ENCODE results near the gene SF3B2.
A peak's percentile ranks its signal among the peaks of the same experiment; 100 is the strongest.

Gene SF3B2

DNA sequence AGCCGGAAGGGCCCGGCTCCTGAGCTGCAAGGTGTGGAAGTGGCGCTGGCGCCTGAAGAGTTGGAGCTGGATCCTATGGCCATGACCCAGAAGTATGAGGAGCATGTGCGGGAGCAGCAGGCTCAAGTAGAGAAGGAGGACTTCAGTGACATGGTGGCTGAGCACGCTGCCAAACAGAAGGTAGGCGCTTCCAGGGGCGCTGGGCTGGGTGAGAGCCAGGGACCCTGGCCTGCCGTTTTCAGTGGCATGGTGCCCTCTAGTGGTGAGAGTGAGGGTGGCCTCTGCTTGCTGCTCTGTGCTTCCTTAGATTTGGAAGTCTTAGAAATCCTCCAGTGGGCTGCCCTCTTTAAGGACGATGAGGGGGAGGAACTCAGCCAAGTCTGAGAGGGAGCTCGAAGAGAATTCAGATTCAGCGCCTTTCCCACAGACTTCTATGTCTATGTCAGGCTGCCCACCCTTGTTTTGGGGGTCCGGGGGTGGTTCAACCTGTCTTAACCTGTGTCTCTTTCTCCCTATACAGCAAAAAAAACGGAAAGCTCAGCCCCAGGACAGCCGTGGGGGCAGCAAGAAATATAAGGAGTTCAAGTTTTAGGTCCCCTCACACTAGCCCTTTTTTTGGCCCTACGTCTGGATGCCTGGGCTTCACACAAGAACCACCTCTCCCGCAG, 16.1 kb downstream of the SF3B2 start:
- peak; percentile 82 for DNase-seq (ENCODE audit: low read depth)
- TF ChIP-seq, protein P1, sequence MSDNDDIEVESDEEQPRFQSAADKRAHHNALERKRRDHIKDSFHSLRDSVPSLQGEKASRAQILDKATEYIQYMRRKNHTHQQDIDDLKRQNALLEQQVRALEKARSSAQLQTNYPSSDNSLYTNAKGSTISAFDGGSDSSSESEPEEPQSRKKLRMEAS (IDR thresholded peaks at IDR 0.05; ENCODE audit: low read depth, low read length), result no peak
- TF ChIP-seq POLR2A (IDR thresholded peaks at IDR 0.05; ENCODE audit: extremely low read depth, insufficient read length), result no peak
- TF ChIP-seq, protein P2, sequence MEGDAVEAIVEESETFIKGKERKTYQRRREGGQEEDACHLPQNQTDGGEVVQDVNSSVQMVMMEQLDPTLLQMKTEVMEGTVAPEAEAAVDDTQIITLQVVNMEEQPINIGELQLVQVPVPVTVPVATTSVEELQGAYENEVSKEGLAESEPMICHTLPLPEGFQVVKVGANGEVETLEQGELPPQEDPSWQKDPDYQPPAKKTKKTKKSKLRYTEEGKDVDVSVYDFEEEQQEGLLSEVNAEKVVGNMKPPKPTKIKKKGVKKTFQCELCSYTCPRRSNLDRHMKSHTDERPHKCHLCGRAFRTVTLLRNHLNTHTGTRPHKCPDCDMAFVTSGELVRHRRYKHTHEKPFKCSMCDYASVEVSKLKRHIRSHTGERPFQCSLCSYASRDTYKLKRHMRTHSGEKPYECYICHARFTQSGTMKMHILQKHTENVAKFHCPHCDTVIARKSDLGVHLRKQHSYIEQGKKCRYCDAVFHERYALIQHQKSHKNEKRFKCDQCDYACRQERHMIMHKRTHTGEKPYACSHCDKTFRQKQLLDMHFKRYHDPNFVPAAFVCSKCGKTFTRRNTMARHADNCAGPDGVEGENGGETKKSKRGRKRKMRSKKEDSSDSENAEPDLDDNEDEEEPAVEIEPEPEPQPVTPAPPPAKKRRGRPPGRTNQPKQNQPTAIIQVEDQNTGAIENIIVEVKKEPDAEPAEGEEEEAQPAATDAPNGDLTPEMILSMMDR (IDR thresholded peaks at IDR 0.05; ENCODE audit: low read depth, low read length), result peak; percentile 90
- TF ChIP-seq MYC (IDR thresholded peaks at IDR 0.05; ENCODE audit: low read depth, low read length), result no peak
- H3K4me3 ChIP-seq (ENCODE audit: low read depth, low read length), result no peak overlapping the region

DNA sequence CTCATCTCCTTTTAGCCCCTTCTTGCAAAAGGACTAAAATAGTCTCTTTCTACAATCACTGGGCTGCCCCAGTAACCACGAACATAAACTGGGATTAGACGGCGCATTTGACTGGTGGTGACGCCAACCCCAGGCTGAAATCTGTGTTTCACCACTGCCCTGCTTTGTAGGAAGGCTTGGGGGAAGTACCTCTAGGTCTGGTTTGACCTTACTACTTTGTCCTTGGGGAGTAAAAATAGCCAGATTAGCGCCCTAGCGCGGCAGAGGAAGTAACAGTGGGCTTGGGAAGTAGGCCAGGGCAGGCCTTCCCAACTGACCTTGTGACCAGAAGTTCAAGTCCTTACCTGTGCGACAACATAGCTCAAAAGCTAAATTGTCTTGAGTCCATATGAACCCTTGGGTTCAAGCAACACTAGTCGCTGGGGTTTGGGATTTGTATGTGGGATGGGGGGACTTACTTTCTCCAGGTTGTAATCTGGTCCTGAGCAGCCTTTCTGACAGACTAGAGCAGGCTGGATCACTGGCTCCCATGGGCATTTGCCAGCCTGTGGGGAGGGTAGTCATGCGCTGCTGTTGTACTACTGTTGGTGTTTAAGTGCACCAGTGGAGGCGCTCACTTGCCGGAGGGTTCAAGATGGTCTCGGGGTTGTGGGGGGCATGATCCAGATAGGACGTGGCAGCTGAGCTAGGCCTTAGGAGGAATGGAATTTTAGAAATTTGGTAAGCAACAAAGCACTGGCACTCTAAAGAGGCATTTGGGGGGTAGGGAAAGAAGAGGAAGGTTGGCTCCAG, 17.0 kb downstream of the SF3B2 start:
- peak; percentile 61 for DNase-seq (ENCODE audit: low read depth)
- peak overlapping the region; percentile 9 for H3K4me3 ChIP-seq (ENCODE audit: low read depth, low read length)
- TF ChIP-seq, protein P2 (IDR thresholded peaks at IDR 0.05; ENCODE audit: low read depth, low read length), result no peak
- TF ChIP-seq POLR2A (IDR thresholded peaks at IDR 0.05; ENCODE audit: extremely low read depth, insufficient read length), result no peak

DNA sequence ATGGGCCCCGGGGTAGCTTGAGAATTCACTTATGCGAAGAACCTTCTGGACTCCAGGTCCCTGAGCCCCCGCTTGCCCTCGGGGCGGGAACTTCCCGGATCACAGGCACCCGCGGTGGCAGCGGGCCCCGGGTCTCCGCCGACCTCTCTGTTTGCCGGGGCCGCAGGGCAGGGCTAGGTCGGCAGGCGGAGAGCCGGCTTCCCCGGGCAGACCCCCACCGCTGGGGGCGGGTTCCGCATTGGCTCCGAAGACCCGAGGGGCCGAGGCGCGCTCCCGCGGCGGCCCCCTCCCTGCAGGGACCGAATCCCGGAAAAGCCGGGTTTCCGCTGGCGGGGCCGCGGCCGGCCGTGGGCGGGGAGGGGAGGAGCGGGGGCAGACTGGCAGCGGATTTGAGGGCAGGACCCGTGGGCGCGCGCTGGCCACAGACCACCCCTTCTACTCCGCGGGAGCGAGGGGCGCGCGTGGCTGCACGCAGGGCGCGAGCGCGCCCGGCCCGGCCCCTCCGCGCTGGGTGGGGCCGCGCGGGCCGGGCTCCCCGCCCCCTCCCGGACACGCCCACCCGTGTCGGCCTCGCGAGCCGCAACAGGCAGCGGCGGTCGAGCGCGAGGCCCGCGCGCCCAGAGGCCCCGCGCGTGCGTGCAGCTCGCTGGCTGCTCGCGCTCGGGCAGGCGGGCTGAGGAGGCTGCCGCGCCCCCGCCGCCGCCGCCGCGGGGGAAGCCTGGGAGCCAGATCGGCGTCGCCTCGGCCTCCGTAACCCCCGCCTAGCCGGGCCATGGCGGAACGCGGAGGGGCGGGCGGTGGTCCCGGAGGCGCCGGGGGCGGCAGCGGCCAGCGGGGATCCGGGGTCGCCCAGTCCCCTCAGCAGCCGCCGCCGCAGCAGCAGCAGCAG, 17.8 kb downstream of the SF3B2 start, which contains the start of gene PACS1:
PACS1 (plus strand) TSS at position 558 of the 889 bp plus-strand sequence; CDS start at position 773, 215 bp downstream.
- peak within 1 kb of the TSS; percentile 30 for H3K4me3 ChIP-seq (ENCODE audit: low read depth, low read length)
- peak; percentile 74 for DNase-seq (ENCODE audit: low read depth)
- TF ChIP-seq, protein P1 (IDR thresholded peaks at IDR 0.05; ENCODE audit: low read depth, low read length), result no peak
- no peak for TF ChIP-seq MYC (IDR thresholded peaks at IDR 0.05; ENCODE audit: low read depth, low read length)
- TF ChIP-seq POLR2A (IDR thresholded peaks at IDR 0.05; ENCODE audit: extremely low read depth, insufficient read length), result no peak
- TF ChIP-seq, protein P2 (IDR thresholded peaks at IDR 0.05; ENCODE audit: low read depth, low read length), result no peak

DNA sequence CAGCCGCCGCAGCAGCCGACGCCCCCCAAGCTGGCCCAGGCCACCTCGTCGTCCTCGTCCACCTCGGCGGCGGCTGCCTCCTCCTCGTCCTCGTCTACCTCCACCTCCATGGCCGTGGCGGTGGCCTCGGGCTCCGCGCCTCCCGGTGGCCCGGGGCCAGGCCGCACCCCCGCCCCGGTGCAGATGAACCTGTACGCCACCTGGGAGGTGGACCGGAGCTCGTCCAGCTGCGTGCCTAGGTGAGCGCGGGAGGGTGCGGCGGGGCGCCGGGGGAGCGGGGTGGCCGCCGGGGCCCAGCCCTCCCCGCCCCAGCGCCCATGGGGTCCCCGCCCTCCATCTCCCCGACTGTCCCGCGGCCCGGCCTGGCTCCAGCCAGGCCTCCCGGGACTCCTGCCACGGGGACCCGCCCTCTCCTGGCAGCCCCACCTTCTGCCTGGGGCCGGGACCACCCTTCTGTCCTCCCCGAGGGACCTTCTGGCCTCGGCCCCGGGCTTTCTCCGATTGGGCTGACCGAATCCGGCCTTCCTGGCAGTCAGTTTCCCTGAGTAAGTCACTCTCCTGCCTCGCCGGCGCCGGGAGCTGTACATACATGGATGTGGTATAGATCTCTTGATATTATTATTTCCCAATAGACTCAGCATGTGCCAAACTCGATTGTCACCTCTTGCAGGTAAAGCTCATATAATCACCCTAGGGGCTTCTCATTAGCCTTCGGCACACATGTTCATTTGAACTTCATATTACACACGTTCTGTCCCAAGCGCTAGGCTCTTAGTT, 18.6 kb downstream of the SF3B2 start:
- H3K4me3 ChIP-seq (ENCODE audit: low read depth, low read length), result peak overlapping the region; percentile 30
- TF ChIP-seq, protein P1 (IDR thresholded peaks at IDR 0.05; ENCODE audit: low read depth, low read length), result no peak
- TF ChIP-seq, protein P2 (IDR thresholded peaks at IDR 0.05; ENCODE audit: low read depth, low read length), result no peak
- TF ChIP-seq POLR2A (IDR thresholded peaks at IDR 0.05; ENCODE audit: extremely low read depth, insufficient read length) (no peak), MYC (IDR thresholded peaks at IDR 0.05; ENCODE audit: low read depth, low read length) (no peak)
- peak; percentile 25 for DNase-seq (ENCODE audit: low read depth)

DNA sequence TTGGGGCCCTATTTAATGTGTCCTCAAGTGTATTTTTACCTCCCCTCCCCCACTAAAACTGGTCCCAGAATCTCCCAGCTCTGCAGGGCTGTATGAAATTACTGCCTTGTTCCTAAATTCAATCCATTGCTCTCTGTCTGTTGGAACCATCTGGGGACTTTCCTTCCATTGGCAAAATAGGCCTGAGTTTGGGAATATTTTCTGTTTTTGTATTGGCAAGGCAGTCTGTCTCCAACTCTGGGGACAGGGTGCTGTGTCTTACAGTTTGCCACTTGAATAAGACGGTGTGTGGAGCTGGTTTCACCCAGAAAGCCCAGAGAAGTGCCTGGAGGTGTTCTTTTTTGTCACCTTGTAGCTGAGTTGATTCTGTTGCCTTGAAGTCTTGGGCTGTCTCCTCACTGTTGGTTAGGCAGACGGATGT, 19.2 kb downstream of the SF3B2 start:
- TF ChIP-seq POLR2A (IDR thresholded peaks at IDR 0.05; ENCODE audit: extremely low read depth, insufficient read length), result no peak
- TF ChIP-seq, protein P2 (IDR thresholded peaks at IDR 0.05; ENCODE audit: low read depth, low read length), result no peak
- no peak for DNase-seq (ENCODE audit: low read depth)
- H3K4me3 ChIP-seq (ENCODE audit: low read depth, low read length), result peak overlapping the region; percentile 30

Data from NB4 (cell line).